Astrocyte of the hippocampus (primary cell): ENCODE results near the gene RNF186.
A peak's percentile ranks its signal among the peaks of the same experiment; 100 is the strongest.
"Not testable (repeated sequence)": the region's sequence is repeated elsewhere in the genome, so short reads cannot be mapped to it uniquely, and the experiment has no call there.

ENCODE experiments used
- DNase-seq: peaks from one replicate; pipeline ENCODE4 v3.0.0; 2011; ENCODE audit warnings: low read depth, low spot score

The RNF186 gene, protein sequence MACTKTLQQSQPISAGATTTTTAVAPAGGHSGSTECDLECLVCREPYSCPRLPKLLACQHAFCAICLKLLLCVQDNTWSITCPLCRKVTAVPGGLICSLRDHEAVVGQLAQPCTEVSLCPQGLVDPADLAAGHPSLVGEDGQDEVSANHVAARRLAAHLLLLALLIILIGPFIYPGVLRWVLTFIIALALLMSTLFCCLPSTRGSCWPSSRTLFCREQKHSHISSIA

DNA sequence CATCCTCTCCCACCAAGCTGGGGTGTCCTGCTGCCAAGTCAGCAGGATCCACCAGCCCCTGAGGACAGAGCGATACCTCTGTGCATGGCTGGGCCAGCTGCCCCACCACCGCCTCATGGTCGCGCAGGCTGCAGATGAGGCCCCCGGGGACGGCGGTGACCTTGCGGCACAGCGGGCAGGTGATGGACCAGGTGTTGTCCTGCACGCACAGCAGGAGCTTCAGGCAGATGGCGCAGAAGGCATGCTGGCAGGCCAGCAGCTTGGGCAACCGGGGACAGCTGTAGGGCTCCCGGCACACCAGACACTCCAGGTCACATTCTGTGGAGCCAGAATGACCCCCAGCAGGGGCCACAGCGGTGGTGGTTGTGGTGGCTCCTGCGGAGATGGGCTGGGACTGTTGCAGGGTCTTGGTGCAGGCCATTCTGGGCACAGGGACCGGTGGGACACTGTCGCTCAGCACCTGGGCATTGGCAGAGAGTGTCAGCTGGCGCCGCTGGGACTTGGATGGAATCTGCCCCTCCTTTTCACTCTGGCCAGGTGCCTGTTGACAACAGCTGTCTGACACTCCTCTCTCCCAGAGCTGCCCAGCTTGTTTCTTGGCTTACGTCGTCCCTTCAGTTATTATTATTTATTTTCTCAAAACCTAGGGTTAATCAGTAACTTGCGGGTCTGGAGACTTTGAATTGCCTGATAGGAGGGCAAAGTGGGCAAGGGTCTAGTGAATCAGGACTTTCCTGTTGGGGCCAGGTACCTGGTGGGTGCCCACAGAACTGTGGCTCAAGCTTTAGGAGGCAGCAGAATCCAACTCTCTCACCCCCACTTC lies at the start of gene RNF186:
Gene RNF186 (minus strand): TSS at position 603 of the 823 bp plus-strand sequence. CDS start 182 bp downstream, at position 421.
- no peak for DNase-seq

DNA sequence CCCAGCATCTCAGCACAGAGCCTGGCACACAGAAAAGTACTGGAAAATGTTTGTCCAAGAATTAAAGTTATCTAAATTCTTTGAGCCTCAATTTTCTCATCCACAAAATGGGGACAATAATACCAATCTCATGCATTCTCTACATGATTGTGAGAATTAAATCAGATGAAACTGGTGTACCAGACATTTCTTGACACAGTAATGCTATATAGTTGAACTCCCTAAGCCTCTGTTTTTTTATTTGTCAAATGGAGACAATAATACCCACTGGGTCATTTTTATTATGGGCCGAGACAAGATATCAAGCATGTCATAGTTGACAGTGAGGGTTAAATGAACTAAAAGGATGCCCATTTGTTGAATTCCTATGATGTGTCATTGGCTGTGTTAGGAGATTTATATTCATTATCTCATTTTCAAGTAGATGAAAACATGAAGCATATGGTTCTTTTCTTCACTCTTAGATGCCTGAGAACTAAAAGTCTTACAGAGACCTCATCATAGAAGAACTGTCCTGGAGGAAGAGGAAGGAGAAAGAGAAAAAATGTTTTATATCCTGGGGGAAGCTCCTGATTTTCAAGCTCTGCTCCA lies 49.6 kb upstream of the RNF186 start:
- no peak for DNase-seq

DNA sequence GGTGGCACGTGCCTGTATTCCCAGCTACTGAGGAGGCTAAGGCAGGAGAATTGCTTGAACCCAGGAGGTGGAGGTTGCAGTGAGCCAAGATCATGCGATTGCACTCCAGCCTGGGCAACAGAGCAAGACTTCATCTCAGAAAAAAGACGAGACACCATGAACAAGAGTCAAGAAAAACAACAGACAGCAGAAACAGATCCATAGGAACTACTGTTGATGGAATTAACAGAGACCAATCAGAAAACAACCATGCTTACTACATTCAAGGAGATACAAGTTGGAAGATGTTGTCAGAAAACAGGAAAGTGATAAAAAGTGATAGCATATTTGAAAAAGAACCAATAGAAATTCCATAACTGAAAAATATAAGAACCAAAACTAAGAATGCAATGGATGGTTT lies 47.9 kb upstream of the RNF186 start:
- no peak for DNase-seq

GRCh38 chr1:19861842-19862530 lies 46.9 kb upstream of the RNF186 start:
- no peak for DNase-seq

GRCh38 chr1:19861034-19861433 lies 46.0 kb upstream of the RNF186 start:
- DNase-seq: peak; percentile 17

DNA sequence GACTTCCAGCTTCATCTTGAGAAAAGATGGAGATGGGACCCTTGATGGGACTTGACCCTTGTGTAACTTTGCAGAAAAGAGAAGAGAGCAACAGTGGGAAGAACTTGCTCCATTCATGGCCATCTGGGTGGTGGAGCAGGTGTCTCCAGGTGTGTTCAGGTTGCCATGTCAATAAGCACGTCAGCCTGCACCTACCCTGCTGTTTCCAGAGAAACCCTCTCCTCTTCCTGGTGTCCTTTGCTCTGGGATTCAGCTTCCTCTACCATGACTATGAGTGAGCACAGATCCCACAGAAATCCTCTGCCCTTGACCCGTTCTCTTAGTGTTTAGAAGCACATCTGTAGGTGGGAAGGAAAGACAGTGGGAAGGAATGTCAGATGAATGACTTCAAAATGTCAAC lies 45.3 kb upstream of the RNF186 start:
- no peak for DNase-seq

GRCh38 chr1:19859876-19860275 lies 44.8 kb upstream of the RNF186 start:
- no peak for DNase-seq

GRCh38 chr1:19858893-19859292 lies 43.8 kb upstream of the RNF186 start:
- DNase-seq: no peak

DNA sequence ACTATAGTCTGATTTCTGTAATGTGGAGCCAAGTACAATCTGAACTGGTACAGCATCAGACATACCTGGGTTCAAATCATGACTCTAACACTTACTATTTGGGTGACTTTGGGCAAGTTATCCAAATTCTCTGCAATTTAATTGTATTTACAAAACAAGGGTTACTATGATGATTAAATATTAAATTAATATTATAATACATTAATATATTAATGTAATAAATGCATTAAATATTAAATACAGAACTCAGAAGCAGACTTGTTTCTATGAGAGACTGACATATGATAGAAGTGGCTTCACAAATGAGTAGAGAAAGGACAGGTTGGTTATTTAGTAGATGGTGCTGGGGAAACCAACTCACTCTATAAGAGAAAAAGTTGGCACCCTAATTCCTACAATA lies 39.8 kb upstream of the RNF186 start:
- DNase-seq: no peak

DNA sequence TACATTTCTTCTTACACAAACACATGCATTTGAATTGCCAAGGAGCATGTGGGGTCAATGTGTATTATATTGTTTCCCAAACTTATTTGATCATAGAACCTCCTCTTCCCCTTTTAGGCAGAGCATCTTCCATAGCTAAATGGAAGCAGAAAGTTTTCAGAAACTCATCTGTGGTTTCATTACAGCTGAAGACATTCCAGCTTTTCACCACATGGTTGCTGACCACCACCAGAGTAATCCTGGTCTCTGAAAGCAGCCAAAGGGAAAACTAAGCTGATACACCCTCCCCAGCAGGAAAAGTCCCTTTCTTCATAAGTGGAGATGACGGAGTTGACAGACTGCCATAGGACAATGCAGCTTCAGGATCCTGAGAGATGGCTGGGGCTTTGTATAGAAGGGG lies 37.0 kb upstream of the RNF186 start:
- DNase-seq: peak; percentile 43

- DNase-seq: no peak
Measured at GRCh38 chr1:19850214-19850613, 35.1 kb upstream of the RNF186 start.

DNA sequence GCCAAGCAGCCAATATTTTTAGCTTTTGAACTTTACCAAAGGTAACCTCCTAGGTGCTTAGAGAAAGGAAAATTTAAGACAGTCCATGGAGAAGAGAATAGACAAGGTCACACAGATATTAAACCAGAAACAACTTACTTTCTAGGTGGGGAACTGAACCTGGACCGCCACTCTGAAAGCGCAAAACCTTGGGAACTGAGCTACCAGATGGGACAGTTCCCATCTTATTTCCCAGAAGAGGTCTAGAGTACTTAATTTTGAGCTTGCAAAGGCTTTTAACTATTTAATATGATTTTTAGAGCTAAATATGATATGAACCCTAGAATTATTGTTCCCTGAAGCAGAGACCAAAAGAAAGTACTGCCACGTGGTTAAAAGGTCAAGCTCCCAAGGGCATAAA lies 34.2 kb upstream of the RNF186 start:
- not testable (repeated sequence) for DNase-seq

DNA sequence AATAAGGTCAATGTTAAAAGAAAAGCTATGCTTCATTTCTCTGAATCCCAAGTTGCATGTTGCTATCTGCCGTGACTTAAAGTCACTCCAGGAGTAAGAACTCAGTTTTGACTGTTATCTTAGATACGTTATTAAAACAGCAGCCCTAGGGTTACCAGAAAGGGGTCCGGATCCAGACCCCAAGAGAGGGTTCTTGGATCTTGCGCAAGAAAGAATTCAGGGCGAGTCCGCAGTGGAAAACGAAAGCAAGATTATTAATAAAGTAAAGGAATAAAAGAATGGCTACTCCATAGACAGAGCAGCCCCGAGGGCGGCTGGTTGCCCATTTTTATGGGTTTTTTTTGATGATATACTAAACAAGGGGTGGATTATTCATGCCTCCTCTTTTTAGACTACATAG lies 32.3 kb upstream of the RNF186 start:
- DNase-seq: not testable (repeated sequence)

- DNase-seq: no peak
Measured at GRCh38 chr1:19846338-19846737, 31.3 kb upstream of the RNF186 start.

- DNase-seq: no peak
Measured at GRCh38 chr1:19845555-19845954, 30.5 kb upstream of the RNF186 start.

DNA sequence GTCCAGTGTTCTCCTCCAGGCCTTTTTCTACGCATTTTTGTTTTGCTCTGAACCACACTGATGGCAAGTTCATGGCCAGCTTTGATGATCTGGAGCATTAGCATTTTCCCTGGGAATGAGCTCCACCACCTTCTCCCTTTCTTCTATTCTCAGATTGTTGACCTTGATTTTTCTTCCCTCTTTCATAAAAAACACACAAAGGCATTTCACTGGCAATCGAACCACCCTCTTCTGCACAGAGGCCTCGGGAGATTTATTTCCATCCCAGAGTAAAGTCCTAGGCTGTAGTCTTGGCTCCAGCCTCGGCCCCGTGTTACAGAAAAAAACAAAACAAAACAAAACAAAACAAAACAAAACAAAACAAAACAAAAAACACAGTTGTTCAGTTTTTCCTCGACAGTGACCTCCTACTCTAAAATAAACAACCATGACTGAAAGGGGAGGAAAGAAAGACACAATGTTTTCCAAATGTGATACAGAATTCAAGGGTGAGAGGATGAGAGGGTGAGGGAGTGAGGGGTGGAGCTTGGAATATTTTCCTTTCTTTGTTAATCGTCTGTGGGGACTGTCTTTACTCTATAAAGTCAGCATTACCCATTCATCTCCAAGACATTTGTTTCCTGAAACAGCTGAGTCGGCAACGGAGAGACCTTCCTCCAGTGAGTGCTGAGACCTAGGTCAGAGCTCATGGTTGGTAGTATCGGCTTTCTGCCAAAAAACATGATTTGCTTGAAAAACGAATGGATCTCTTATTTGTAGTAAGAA lies 29.8 kb upstream of the RNF186 start:
- no peak for DNase-seq

DNA sequence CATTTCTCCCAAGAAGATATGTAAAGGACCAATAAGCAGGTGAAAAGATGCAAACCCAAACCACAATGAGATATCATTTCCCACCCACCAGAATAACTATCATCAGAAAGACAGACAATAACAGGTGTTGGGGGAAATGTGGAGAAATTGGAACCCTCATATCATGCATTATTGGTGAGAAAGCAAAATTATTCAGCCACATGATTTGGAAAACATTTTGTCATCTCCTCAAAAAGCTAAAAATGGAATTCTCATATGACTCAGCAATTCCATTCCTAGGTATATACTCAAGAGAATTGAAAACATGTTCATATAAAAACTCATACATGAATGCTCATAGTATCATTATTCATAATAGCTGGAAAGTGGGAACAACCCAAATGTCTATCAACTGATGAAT lies 25.1 kb upstream of the RNF186 start:
- DNase-seq: no peak

DNA sequence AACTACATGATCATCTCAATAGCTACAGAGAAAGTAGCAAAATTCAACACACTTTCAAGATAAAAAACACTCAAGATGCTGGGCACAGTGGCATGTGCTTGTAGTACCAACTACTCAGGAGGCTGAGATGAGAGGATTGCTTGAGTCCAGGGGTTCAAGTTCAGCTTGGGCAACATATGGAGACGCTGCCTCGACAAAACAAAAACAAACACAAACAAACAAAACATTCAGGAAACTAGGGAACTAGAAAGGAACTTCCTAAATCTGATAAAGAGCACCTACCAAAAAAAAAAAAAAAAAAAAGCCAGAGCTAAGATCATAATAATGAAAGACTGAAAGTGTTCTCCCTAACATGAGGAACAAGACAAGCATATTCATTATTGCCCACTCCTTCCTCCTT lies 22.8 kb upstream of the RNF186 start:
- DNase-seq: no peak

GRCh38 chr1:19835578-19835977 lies 20.5 kb upstream of the RNF186 start:
- no peak for DNase-seq

DNA sequence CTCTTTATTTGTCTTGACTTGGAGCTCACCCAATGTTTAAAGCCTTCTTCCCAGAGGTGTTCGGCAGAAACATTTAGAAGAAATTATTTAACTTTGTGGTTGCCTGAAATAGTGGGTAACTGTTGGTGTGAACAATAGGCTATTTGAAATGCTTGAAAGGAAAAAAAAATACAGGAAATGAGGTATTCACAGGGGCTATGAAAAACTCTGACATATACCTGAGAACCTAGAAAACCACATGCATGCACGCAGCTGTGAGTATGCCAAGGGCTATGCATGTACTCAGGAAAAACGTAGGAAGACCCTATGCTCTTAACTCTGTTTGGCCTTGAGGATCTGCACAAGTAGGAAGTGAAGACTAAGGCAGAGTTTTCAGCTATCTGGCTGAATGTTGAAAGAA lies 16.4 kb upstream of the RNF186 start:
- DNase-seq: no peak

GRCh38 chr1:19828546-19828945 lies 13.5 kb upstream of the RNF186 start:
- no peak for DNase-seq

- DNase-seq: no peak
Measured at GRCh38 chr1:19825298-19825697, 10.2 kb upstream of the RNF186 start.
